GM23338 (cell line): ENCODE measurements around the gene MSL1. TPM values are rescaled to one million over a fixed set of nuclear protein-coding genes. Genes with fewer than 3 reads are reported as not detected.

ENCODE experiments used
- ATAC-seq: fragments of 200-7000 bp; cut with Tn5 transposase; 3 replicates; pipeline ENCODE4 v1.9.1; 2020
- DNase-seq: peaks from one replicate; pipeline ENCODE4 v3.0.0-alpha.2; 2015; ENCODE audit warnings: low spot score
- H2AFZ ChIP-seq: fragments of 200-600 bp; sonication (generic); 2 replicates; pipeline ENCODE4 v1.8.0; 2016; ENCODE audit warnings: antibody characterized with exemption, mild to moderate bottlenecking, moderate library complexity
- H3F3A ChIP-seq: fragments of 200-600 bp; sonication (generic); replicated peaks from 2 replicates; pipeline ENCODE4 v1.8.0; 2017; ENCODE audit warnings: antibody characterized with exemption, mixed run types, low read depth
- H3K27ac ChIP-seq: fragments of 200-600 bp; sonication (generic); 2 replicates; pipeline ENCODE4 v1.6.1; 2016; ENCODE audit warnings: low read depth
- H3K27me3 ChIP-seq: fragments of 200-600 bp; sonication (generic); 2 replicates; pipeline ENCODE4 v1.8.0; 2016; ENCODE audit warnings: mild to moderate bottlenecking, mixed run types, moderate library complexity; ENCODE audit not compliant: insufficient read depth
- H3K36me3 ChIP-seq: fragments of 200-600 bp; sonication (generic); 2 replicates; pipeline ENCODE4 v1.8.0; 2016; ENCODE audit warnings: mild to moderate bottlenecking; ENCODE audit not compliant: insufficient read depth
- H3K4me1 ChIP-seq: fragments of 200-600 bp; sonication (generic); 2 replicates; pipeline ENCODE4 v1.8.0; 2016; ENCODE audit warnings: mild to moderate bottlenecking, moderate library complexity; ENCODE audit not compliant: insufficient read depth
- H3K4me2 ChIP-seq: fragments of 200-600 bp; sonication (generic); 2 replicates; pipeline ENCODE4 v1.7.1; 2017; ENCODE audit warnings: mixed run types
- H3K4me3 ChIP-seq: fragments of 200-600 bp; sonication (generic); 2 replicates; pipeline ENCODE4 v1.6.1; 2016; ENCODE audit warnings: mixed run types
- H3K79me2 ChIP-seq: fragments of 200-600 bp; sonication (generic); replicated peaks from 2 replicates; pipeline ENCODE4 v1.8.0; 2017; ENCODE audit warnings: mild to moderate bottlenecking; ENCODE audit not compliant: insufficient read depth
- H3K9me2 ChIP-seq: fragments of 200-600 bp; sonication (generic); 2 replicates; pipeline ENCODE4 v1.8.0; 2017; ENCODE audit not compliant: insufficient read depth
- H4K20me1 ChIP-seq: fragments of 200-600 bp; sonication (generic); replicated peaks from 2 replicates; pipeline ENCODE4 v1.8.0; 2017; ENCODE audit warnings: mild to moderate bottlenecking; ENCODE audit not compliant: insufficient read depth
- H3K27ac Mint-ChIP-seq: 2 replicates; pipeline ENCODE4 v1.8.0; 2020; ENCODE audit warnings: inconsistent platforms, mild to moderate bottlenecking, moderate library complexity, mixed read lengths
- H3K27me3 Mint-ChIP-seq: 3 replicates; pipeline ENCODE4 v1.8.0; 2022; ENCODE audit warnings: low read depth, mild to moderate bottlenecking, moderate library complexity, mixed read lengths, inconsistent platforms; ENCODE audit not compliant: insufficient read depth, poor library complexity
- H3K36me3 Mint-ChIP-seq: 3 replicates; pipeline ENCODE4 v1.8.0; 2021; ENCODE audit warnings: low read depth, mild to moderate bottlenecking, inconsistent platforms, moderate library complexity, mixed read lengths
- H3K4me1 Mint-ChIP-seq: 3 replicates; pipeline ENCODE4 v1.8.0; 2020; ENCODE audit warnings: mild to moderate bottlenecking, inconsistent platforms, mixed read lengths
- H3K4me3 Mint-ChIP-seq: 3 replicates; pipeline ENCODE4 v1.8.0; 2021; ENCODE audit warnings: moderate library complexity, mild to moderate bottlenecking, inconsistent platforms, mixed read lengths
- H3K9me3 Mint-ChIP-seq: 3 replicates; pipeline ENCODE4 v1.8.0; 2020; ENCODE audit warnings: moderate library complexity, mild to moderate bottlenecking, inconsistent platforms, mixed read lengths
- CREB1 ChIP-seq: fragments of 250-450 bp; sonication (Bioruptor Pico); IDR thresholded peaks from 2 replicates; pipeline ENCODE4 v1.5.0; 2020; ENCODE audit warnings: low read depth, mild to moderate bottlenecking, moderate library complexity
- CTCF ChIP-seq, 2 experiments: fragments of 200-600 bp in 1 of 2; sonication (generic) in 1 of 2; conservative IDR thresholded peaks; 2 replicates each; pipeline versions ENCODE4 v1.5.1 to v1.6.1; 2016 to 2017; ENCODE audit warnings: antibody characterized with exemption in 2 of 2, low read depth in 2 of 2, mild to moderate bottlenecking in 2 of 2, moderate library complexity in 1 of 2
- ETS1 ChIP-seq: IDR thresholded peaks from 2 replicates; pipeline ENCODE4 v1.6.1; 2016; ENCODE audit warnings: antibody characterized with exemption
- EZH2 ChIP-seq: fragments of 200-600 bp; sonication (generic); IDR thresholded peaks from one replicate; pipeline ENCODE4 v1.8.0; 2017; ENCODE audit warnings: antibody characterized with exemption, mild to moderate bottlenecking, low read depth; ENCODE audit not compliant: unreplicated experiment
- EZH2phosphoT487 ChIP-seq: fragments of 200-600 bp; sonication (generic); IDR thresholded peaks from one replicate; pipeline ENCODE4 v1.8.1; 2018; ENCODE audit warnings: antibody characterized with exemption; ENCODE audit not compliant: unreplicated experiment
- JUNB ChIP-seq: IDR thresholded peaks from one replicate; pipeline ENCODE4 v1.6.1; 2016; ENCODE audit warnings: antibody characterized with exemption; ENCODE audit not compliant: unreplicated experiment
- NANOG ChIP-seq: IDR thresholded peaks from 2 replicates; pipeline ENCODE4 v1.6.1; 2016; ENCODE audit warnings: antibody characterized with exemption, borderline replicate concordance
- POLR2AphosphoS5 ChIP-seq: IDR thresholded peaks from 2 replicates; pipeline ENCODE4 v1.6.1; 2016; ENCODE audit warnings: antibody characterized with exemption, low read depth
- REST ChIP-seq: IDR thresholded peaks from one replicate; pipeline ENCODE4 v1.6.1; 2018; ENCODE audit warnings: antibody characterized with exemption; ENCODE audit not compliant: unreplicated experiment
- STAT1 ChIP-seq: IDR thresholded peaks from one replicate; pipeline ENCODE4 v1.6.1; 2016; ENCODE audit warnings: antibody characterized with exemption; ENCODE audit not compliant: unreplicated experiment
- ZNF114 ChIP-seq: fragments of 250-450 bp; sonication (Bioruptor Pico); IDR thresholded peaks from 2 replicates; pipeline ENCODE4 v1.5.0; 2020; ENCODE audit warnings: mild to moderate bottlenecking, moderate library complexity
- ZNF331 ChIP-seq: fragments of 250-450 bp; sonication (Bioruptor Pico); IDR thresholded peaks from 2 replicates; pipeline ENCODE4 v1.5.0; 2020; ENCODE audit warnings: low read depth, mild to moderate bottlenecking, moderate library complexity
- ZNF462 ChIP-seq: fragments of 250-450 bp; sonication (Bioruptor Pico); IDR thresholded peaks from 2 replicates; pipeline ENCODE4 v1.5.0; 2020; ENCODE audit warnings: mild to moderate bottlenecking, moderate library complexity
- polyA plus RNA-seq: library from polyadenylated mRNA; unstranded; fragments of >200 nt; fragmentation: Nextera tagmentation; extraction: Ambion mirVana; gene quantifications from 2 replicates; pipeline ENCODE4 v1.2.1, GENCODE V29; 2016
- total RNA-seq: library from RNA; depleted of rRNA; stranded (reverse); fragments of >200 nt; shearing (Covaris generic); gene quantifications from 2 replicates; pipeline ENCODE4 v1.2.3, GENCODE V29; 2014

Gene MSL1
- total and polyA plus RNA-seq, 2 experiments from 2014 or later = 16.2 to 56.5 TPM

DNA sequence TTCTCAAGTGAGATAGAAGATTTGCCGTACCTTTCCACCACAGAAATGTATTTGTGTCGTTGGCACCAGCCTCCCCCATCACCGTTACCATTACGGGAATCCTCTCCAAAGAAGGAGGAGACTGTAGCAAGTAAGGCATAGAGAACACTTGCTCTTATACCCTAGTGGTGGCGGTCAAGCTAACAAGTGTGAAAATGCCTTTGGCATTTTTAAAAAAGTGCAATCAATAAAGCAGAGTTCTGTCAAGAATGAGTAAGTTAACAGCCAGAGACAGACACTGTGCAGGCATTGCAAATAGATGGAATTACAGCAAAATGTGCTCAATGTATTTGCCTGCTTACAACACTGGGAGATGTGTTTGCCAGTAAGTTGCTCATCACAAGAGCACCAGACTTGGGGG is 7.7 kb downstream of the MSL1 start:
- H3K27ac Mint-ChIP-seq = no peak overlapping the region
- ATAC-seq (no peak), DNase-seq (peak; percentile 17)
- Histone ChIP-seq H3K4me3 (no peak overlapping the region), H2AFZ (no peak overlapping the region), H3F3A (peaks cover 46% of the 10 kb centered on the region), H3K4me2 (no peak overlapping the region), H3K9me2 (no peaks in the 10 kb centered on the region), H3K79me2 (peaks cover 49% of the 10 kb centered on the region), H4K20me1 (peaks cover 24% of the 10 kb centered on the region), H3K27ac (peak overlapping the region; percentile 29; the same call in 1 of the 2 replicates), H3K36me3 (peaks cover 76% of the 10 kb centered on the region), H3K27me3 (no peaks in the 10 kb centered on the region), H3K4me1 (peaks cover 5% of the 10 kb centered on the region)
- H3K4me1 Mint-ChIP-seq = peaks cover 6% of the 10 kb centered on the region; the same call in 2 of the 3 replicates
- H3K4me3 Mint-ChIP-seq = no peak overlapping the region; the same call in 2 of the 3 replicates
- no peaks in the 10 kb centered on the region for H3K9me3 Mint-ChIP-seq
- H3K36me3 Mint-ChIP-seq = peaks cover 89% of the 10 kb centered on the region
- TF ChIP-seq ZNF114 (no peak), ZNF462 (CRISPR knock-in tag) (no peak), CREB1 (CRISPR knock-in tag) (no peak), EZH2 (no peak), POLR2AphosphoS5 (no peak), NANOG (no peak), ZNF331 (CRISPR knock-in tag) (no peak), CTCF (conservative IDR thresholded peaks at IDR 0.05; ENCODE audit: low read depth in 2 of 2) (no peak), ETS1 (no peak), REST (no peak), STAT1 (no peak), JUNB (no peak), EZH2phosphoT487 (no peak)
- peaks cover 2% of the 10 kb centered on the region for H3K27me3 Mint-ChIP-seq
